IPS-20b (cell line): ENCODE results near the gene NXPH4.

Experiments
- H3K27ac ChIP-seq: one replicate; pipeline ENCODE4 v1.5.1; 2013; ENCODE audit warnings: low read length
- H3K27me3 ChIP-seq: 2 replicates; pipeline ENCODE4 v1.6.1; 2013; ENCODE audit warnings: mild to moderate bottlenecking, low read length, inconsistent platforms; ENCODE audit not compliant: insufficient read depth
- H3K36me3 ChIP-seq: 2 replicates; pipeline ENCODE4 v1.6.1; 2013; ENCODE audit warnings: low read depth, mild to moderate bottlenecking, inconsistent platforms, low read length, moderate library complexity; ENCODE audit not compliant: insufficient read depth
- H3K4me1 ChIP-seq: 2 replicates; pipeline ENCODE4 v1.6.1; 2013; ENCODE audit warnings: mild to moderate bottlenecking, control low read depth, inconsistent platforms, low read length, moderate library complexity; ENCODE audit not compliant: insufficient read depth
- H3K4me3 ChIP-seq: 2 replicates; pipeline ENCODE4 v1.5.1; 2013; ENCODE audit warnings: mild to moderate bottlenecking, low read length, inconsistent platforms
- H3K9ac ChIP-seq: 2 replicates; pipeline ENCODE4 v1.6.1; 2013; ENCODE audit warnings: low read depth, mild to moderate bottlenecking, inconsistent platforms, low read length, moderate library complexity
- H3K9me3 ChIP-seq: 2 replicates; pipeline ENCODE4 v1.6.1; 2013; ENCODE audit warnings: mild to moderate bottlenecking, low read depth, low read length, inconsistent platforms; ENCODE audit not compliant: insufficient read depth

Gene NXPH4

GRCh38 chr12:57216014-57216911 is at the start of gene NXPH4:
Gene NXPH4 (plus strand): TSS chr12:57216794. CDS start chr12:57216970, 176 bp downstream.
- Histone ChIP-seq H3K4me1 (peaks cover 25% of the 10 kb centered on the region; the same call in 1 of the 2 replicates), H3K9me3 (no peaks in the 10 kb centered on the region; the same call in 1 of the 2 replicates), H3K36me3 (peaks cover 8% of the 10 kb centered on the region), H3K27ac (no peak within 1 kb of the TSS), H3K27me3 (peaks cover 79% of the 10 kb centered on the region), H3K4me3 (peak within 1 kb of the TSS; percentile 52), H3K9ac (no peak within 1 kb of the TSS)

- Histone ChIP-seq H3K27ac (no peak overlapping the region), H3K4me3 (no peak overlapping the region), H3K27me3 (no peaks in the 10 kb centered on the region), H3K4me1 (no peaks in the 10 kb centered on the region), H3K36me3 (peaks cover 92% of the 10 kb centered on the region), H3K9ac (no peak overlapping the region), H3K9me3 (no peaks in the 10 kb centered on the region)
These were observed 49.6 kb upstream of the NXPH4 start for GRCh38 chr12:57166971-57167371.

GRCh38 chr12:57168058-57168457 is 48.5 kb upstream of the NXPH4 start:
- Histone ChIP-seq H3K4me1 (no peaks in the 10 kb centered on the region), H3K27ac (no peak overlapping the region), H3K27me3 (no peaks in the 10 kb centered on the region), H3K4me3 (no peak overlapping the region), H3K36me3 (peaks cover 88% of the 10 kb centered on the region), H3K9ac (no peak overlapping the region), H3K9me3 (no peaks in the 10 kb centered on the region)

- Histone ChIP-seq H3K4me1 (no peaks in the 10 kb centered on the region), H3K27ac (no peak overlapping the region), H3K27me3 (no peaks in the 10 kb centered on the region), H3K9me3 (no peaks in the 10 kb centered on the region), H3K36me3 (peaks cover 89% of the 10 kb centered on the region), H3K4me3 (no peak overlapping the region), H3K9ac (no peak overlapping the region)
These were observed 47.4 kb upstream of the NXPH4 start for GRCh38 chr12:57169046-57169795.

GRCh38 chr12:57169969-57170368 is 46.6 kb upstream of the NXPH4 start:
- no peaks in the 10 kb centered on the region for H3K27me3 ChIP-seq
- H3K27ac ChIP-seq = no peak overlapping the region
- H3K36me3 ChIP-seq = peaks cover 85% of the 10 kb centered on the region
- H3K4me3 ChIP-seq = no peak overlapping the region
- no peaks in the 10 kb centered on the region for H3K4me1 ChIP-seq
- H3K9ac ChIP-seq = no peak overlapping the region
- H3K9me3 ChIP-seq = no peaks in the 10 kb centered on the region

- Histone ChIP-seq H3K36me3 (peaks cover 85% of the 10 kb centered on the region), H3K9ac (no peak overlapping the region), H3K4me3 (no peak overlapping the region), H3K27me3 (no peaks in the 10 kb centered on the region), H3K4me1 (no peaks in the 10 kb centered on the region), H3K27ac (no peak overlapping the region), H3K9me3 (no peaks in the 10 kb centered on the region)
These were observed 46.2 kb upstream of the NXPH4 start for GRCh38 chr12:57170408-57170807.

GRCh38 chr12:57170927-57171326 is 45.7 kb upstream of the NXPH4 start:
- no peaks in the 10 kb centered on the region for H3K9me3 ChIP-seq
- no peaks in the 10 kb centered on the region for H3K4me1 ChIP-seq
- peaks cover 85% of the 10 kb centered on the region for H3K36me3 ChIP-seq
- H3K27ac ChIP-seq = no peak overlapping the region
- no peak overlapping the region for H3K4me3 ChIP-seq
- no peaks in the 10 kb centered on the region for H3K27me3 ChIP-seq
- no peak overlapping the region for H3K9ac ChIP-seq

- Histone ChIP-seq H3K4me1 (no peaks in the 10 kb centered on the region), H3K27ac (no peak overlapping the region), H3K9me3 (no peaks in the 10 kb centered on the region), H3K4me3 (no peak overlapping the region), H3K36me3 (peaks cover 85% of the 10 kb centered on the region), H3K9ac (no peak overlapping the region), H3K27me3 (no peaks in the 10 kb centered on the region)
These were observed 44.9 kb upstream of the NXPH4 start for GRCh38 chr12:57171668-57172067.

- Histone ChIP-seq H3K36me3 (peaks cover 85% of the 10 kb centered on the region), H3K27me3 (no peaks in the 10 kb centered on the region), H3K9ac (no peak overlapping the region), H3K9me3 (no peaks in the 10 kb centered on the region), H3K4me3 (no peak overlapping the region), H3K27ac (no peak overlapping the region), H3K4me1 (no peaks in the 10 kb centered on the region)
These were observed 43.5 kb upstream of the NXPH4 start for GRCh38 chr12:57173089-57173488.

GRCh38 chr12:57173683-57174082 is 42.9 kb upstream of the NXPH4 start:
- Histone ChIP-seq H3K36me3 (peaks cover 85% of the 10 kb centered on the region), H3K4me3 (no peak overlapping the region), H3K9ac (no peak overlapping the region), H3K9me3 (no peaks in the 10 kb centered on the region), H3K27ac (no peak overlapping the region), H3K27me3 (no peaks in the 10 kb centered on the region), H3K4me1 (no peaks in the 10 kb centered on the region)

GRCh38 chr12:57175428-57176138 is 41.0 kb upstream of the NXPH4 start:
- Histone ChIP-seq H3K9ac (no peak overlapping the region), H3K4me1 (no peaks in the 10 kb centered on the region), H3K27ac (no peak overlapping the region), H3K9me3 (no peaks in the 10 kb centered on the region), H3K27me3 (no peaks in the 10 kb centered on the region), H3K4me3 (no peak overlapping the region), H3K36me3 (peaks cover 87% of the 10 kb centered on the region)
